Endodermal cell (in vitro differentiated cells): ENCODE data around the gene CEP128. TPM values are rescaled to one million over a fixed set of nuclear protein-coding genes. Genes with fewer than 3 reads are reported as not detected.

ENCODE experiments used
- DNase-seq: peaks from one replicate; pipeline ENCODE4 v3.0.0-alpha.2; 2017
- H3K27ac ChIP-seq: 2 replicates; pipeline ENCODE4 v1.5.1; 2013; ENCODE audit warnings: mild to moderate bottlenecking, low read depth, low read length, moderate library complexity
- H3K27me3 ChIP-seq: 2 replicates; pipeline ENCODE4 v1.6.1; 2013; ENCODE audit warnings: mild to moderate bottlenecking, low read length, moderate library complexity; ENCODE audit not compliant: insufficient read depth, control insufficient read depth, poor library complexity, severe bottlenecking
- H3K36me3 ChIP-seq: 2 replicates; pipeline ENCODE4 v1.7.0; 2013; ENCODE audit warnings: mild to moderate bottlenecking, low read length, moderate library complexity; ENCODE audit not compliant: control insufficient read depth, insufficient read depth
- H3K4me1 ChIP-seq: one replicate; pipeline ENCODE4 v1.7.0; 2013; ENCODE audit warnings: low read length; ENCODE audit not compliant: control insufficient read depth, insufficient read depth
- H3K4me3 ChIP-seq: 2 replicates; pipeline ENCODE4 v1.5.1; 2013; ENCODE audit warnings: mild to moderate bottlenecking, low read length, moderate library complexity
- H3K9ac ChIP-seq: 2 replicates; pipeline ENCODE4 v1.6.1; 2013; ENCODE audit warnings: mild to moderate bottlenecking, low read length, moderate library complexity; ENCODE audit not compliant: poor library complexity, severe bottlenecking; ENCODE audit errors: extremely low read depth
- H3K9me3 ChIP-seq: 2 replicates; pipeline ENCODE4 v1.6.1; 2013; ENCODE audit warnings: mild to moderate bottlenecking, low read length, moderate library complexity; ENCODE audit not compliant: control insufficient read depth
- H3K27ac Mint-ChIP-seq: 2 replicates; pipeline ENCODE4 v1.8.0; 2020; ENCODE audit warnings: mixed read lengths
- H3K27me3 Mint-ChIP-seq: 2 replicates; pipeline ENCODE4 v1.8.0; 2021; ENCODE audit warnings: mild to moderate bottlenecking, mixed read lengths; ENCODE audit not compliant: insufficient read depth
- H3K36me3 Mint-ChIP-seq: 2 replicates; pipeline ENCODE4 v1.8.0; 2020; ENCODE audit warnings: low read depth, mixed read lengths
- H3K4me1 Mint-ChIP-seq: 2 replicates; pipeline ENCODE4 v1.8.0; 2020; ENCODE audit warnings: mixed read lengths
- H3K4me3 Mint-ChIP-seq: 2 replicates; pipeline ENCODE4 v1.8.0; 2020; ENCODE audit warnings: mild to moderate bottlenecking, moderate library complexity, mixed read lengths
- H3K9me3 Mint-ChIP-seq: 2 replicates; pipeline ENCODE4 v1.8.0; 2020; ENCODE audit warnings: mild to moderate bottlenecking, mixed read lengths
- CTCF ChIP-seq: fragments of 200-600 bp; sonication (generic); conservative IDR thresholded peaks from 2 replicates; pipeline ENCODE4 v1.5.0; 2021; ENCODE audit warnings: antibody characterized with exemption, mild to moderate bottlenecking
- WGBS, 2 experiments: methylation state at CpG; one replicate each; pipeline versions ENCODE4 v1.1.5 to v1.1.7; 2013; ENCODE audit warnings: missing lambda C conversion rate in 2 of 2, mixed read lengths in 1 of 2; ENCODE audit not compliant: insufficient coverage in 1 of 2, insufficient read length in 1 of 2; 5-methylcytosine and 5-hydroxymethylcytosine counted together
- total RNA-seq, 2 donors: library from RNA; stranded (reverse); fragmentation: NEBNext Ultra II Directional in 1 of 2; extraction: Animal tissue kit (Norgen Biotek cat#: 25700) in 1 of 2; gene quantifications; 2 replicates in 1 of 2; 3 replicates in 1 of 2; pipeline ENCODE4 v1.2.1, GENCODE V29; 2021

CEP128 gene
- total RNA-seq, 2 donors from 2014 or later, result 21.6 to 29.0 TPM

GRCh38 chr14:80771201-80771600, 170.3 kb downstream of the CEP128 start:
- H3K27me3 Mint-ChIP-seq, result no peaks in the 10 kb centered on the region
- H3K9me3 ChIP-seq, result no peaks in the 10 kb centered on the region
- no peak overlapping the region for H3K27ac ChIP-seq
- no peak overlapping the region for H3K27ac Mint-ChIP-seq
- no peaks in the 10 kb centered on the region for H3K4me1 ChIP-seq
- no peaks in the 10 kb centered on the region for H3K27me3 ChIP-seq
- no peaks in the 10 kb centered on the region for H3K36me3 ChIP-seq
- H3K4me1 Mint-ChIP-seq, result no peaks in the 10 kb centered on the region
- H3K4me3 Mint-ChIP-seq, result no peak overlapping the region
- no peak for DNase-seq
- no peaks in the 10 kb centered on the region for H3K9me3 Mint-ChIP-seq
- TF ChIP-seq CTCF, result no peak
- H3K36me3 Mint-ChIP-seq, result no peaks in the 10 kb centered on the region
- no peak overlapping the region for H3K4me3 ChIP-seq
- H3K9ac ChIP-seq, result no peak overlapping the region
- no CpG with 5 or more reads among the region's 1 CpG for WGBS, 2 experiments

GRCh38 chr14:80770114-80770908, 171.2 kb downstream of the CEP128 start:
- Mint-ChIP-seq H3K27ac (no peak overlapping the region), H3K4me1 (no peaks in the 10 kb centered on the region), H3K9me3 (no peaks in the 10 kb centered on the region), H3K27me3 (no peaks in the 10 kb centered on the region), H3K36me3 (no peaks in the 10 kb centered on the region), H3K4me3 (no peak overlapping the region)
- Histone ChIP-seq H3K9ac (no peak overlapping the region), H3K36me3 (no peaks in the 10 kb centered on the region), H3K4me3 (no peak overlapping the region), H3K4me1 (no peaks in the 10 kb centered on the region), H3K27ac (no peak overlapping the region), H3K9me3 (no peaks in the 10 kb centered on the region), H3K27me3 (no peaks in the 10 kb centered on the region)
- WGBS, 2 experiments, result 83 to 86% methylated on average over 1 of the region's 1 CpG
- TF ChIP-seq CTCF, result no peak
- no peak for DNase-seq

- Histone ChIP-seq H3K27ac (no peak overlapping the region), H3K9ac (no peak overlapping the region), H3K4me1 (no peaks in the 10 kb centered on the region), H3K9me3 (no peaks in the 10 kb centered on the region), H3K4me3 (no peak overlapping the region), H3K27me3 (no peaks in the 10 kb centered on the region), H3K36me3 (no peaks in the 10 kb centered on the region)
- no peaks in the 10 kb centered on the region for H3K36me3 Mint-ChIP-seq
- H3K4me3 Mint-ChIP-seq, result no peak overlapping the region
- H3K27me3 Mint-ChIP-seq, result no peaks in the 10 kb centered on the region
- TF ChIP-seq CTCF, result no peak
- DNase-seq, result no peak
- H3K9me3 Mint-ChIP-seq, result no peaks in the 10 kb centered on the region
- no peaks in the 10 kb centered on the region for H3K4me1 Mint-ChIP-seq
- H3K27ac Mint-ChIP-seq, result no peak overlapping the region
- 100% methylated on average over 2 of the region's 3 CpGs; no CpG with 5 or more reads in 1 of the 2 experiments for WGBS, 2 experiments
Measured at GRCh38 chr14:80768646-80769045, 172.9 kb downstream of the CEP128 start.
